Cardiac fibroblast (primary cell): ENCODE data around the gene PRR33.
A peak's percentile ranks its signal among the peaks of the same experiment; 100 is the strongest.
"Not testable (repeated sequence)": the region's sequence is repeated elsewhere in the genome, so short reads cannot be mapped to it uniquely, and the experiment has no call there.

Source experiments
- DNase-seq, 2 donors: peaks; one replicate each; pipeline versions ENCODE4 v3.0.0 to v3.0.0-alpha.2; 2010; ENCODE audit warnings: low read depth in 2 of 2
- H3K4me3 ChIP-seq, 2 donors: replicated peaks in 1 of 2; 1 replicate in 1 of 2; 2 replicates in 1 of 2; pipeline ENCODE4 v1.5.1; 2011; ENCODE audit warnings: low read depth in 2 of 2, low read length in 2 of 2, mild to moderate bottlenecking in 2 of 2, moderate library complexity in 1 of 2
- CTCF ChIP-seq: IDR thresholded peaks from one replicate; pipeline ENCODE4 v1.5.1; 2011; ENCODE audit warnings: low read depth, mild to moderate bottlenecking, low read length, inconsistent platforms

Gene PRR33

GRCh38 chr11:1891831-1892115, at the start of gene PRR33:
Gene PRR33 (minus strand): TSS chr11:1891895. CDS start chr11:1890584, 1,311 bp downstream.
- TF ChIP-seq CTCF = no peak
- H3K4me3 ChIP-seq = no peak within 1 kb of the TSS
- DNase-seq = no peak

DNA sequence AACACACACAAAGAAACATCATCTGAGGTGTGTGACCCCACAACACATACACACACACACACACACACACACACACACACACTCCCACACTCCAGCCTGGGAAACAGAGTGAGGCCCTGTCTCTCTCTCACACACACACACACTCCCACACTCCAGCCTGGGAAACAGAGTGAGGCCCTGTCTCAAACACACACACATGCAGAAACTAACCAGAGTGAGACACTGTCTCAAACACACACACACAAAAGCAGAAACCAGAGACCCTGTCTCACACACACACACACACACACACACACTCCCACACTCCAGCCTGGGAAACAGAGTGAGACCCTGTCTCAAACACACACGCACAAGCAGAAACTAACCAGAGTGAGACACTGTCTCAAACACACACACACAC, 48.1 kb upstream of the PRR33 start:
- not testable (repeated sequence) for H3K4me3 ChIP-seq
- DNase-seq = peak; percentile 23 to 67

DNA sequence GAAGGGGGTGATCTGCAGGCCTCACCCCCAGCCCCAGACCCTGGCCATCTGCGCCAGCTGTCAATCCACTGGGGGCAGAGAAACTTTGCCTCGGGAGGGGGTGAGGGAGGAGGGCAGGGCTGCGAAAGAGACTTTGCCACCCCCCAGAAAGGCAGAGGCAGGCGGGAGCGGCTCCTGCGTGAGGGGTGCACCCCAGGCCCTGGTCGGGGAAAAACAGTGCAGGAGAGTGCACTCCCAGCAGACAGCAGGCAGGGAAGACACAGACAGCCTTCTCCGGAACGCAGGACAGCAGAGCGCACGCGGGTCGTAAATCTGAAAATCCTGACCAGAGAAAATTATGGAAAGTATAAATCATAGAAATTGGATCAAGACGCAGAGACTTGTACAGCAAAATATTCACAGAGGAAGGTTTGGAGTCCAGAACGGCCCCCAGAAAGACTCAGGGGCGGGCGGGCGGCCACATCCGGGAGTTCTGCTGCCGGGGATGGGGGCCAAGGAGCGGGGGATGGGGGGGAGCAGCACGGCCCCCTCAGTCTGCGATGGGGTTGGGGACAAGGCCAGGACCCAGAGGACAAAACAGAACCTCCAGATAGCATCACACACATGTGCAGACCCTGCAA, 47.4 kb upstream of the PRR33 start:
- H3K4me3 ChIP-seq = no peak overlapping the region
- peak in 1 of 2 donors; percentile 11 for DNase-seq
- no peak for TF ChIP-seq CTCF

- no peak for TF ChIP-seq CTCF
- no peak overlapping the region for H3K4me3 ChIP-seq
- DNase-seq = no peak
These were observed 46.8 kb upstream of the PRR33 start for GRCh38 chr11:1938343-1939005.

DNA sequence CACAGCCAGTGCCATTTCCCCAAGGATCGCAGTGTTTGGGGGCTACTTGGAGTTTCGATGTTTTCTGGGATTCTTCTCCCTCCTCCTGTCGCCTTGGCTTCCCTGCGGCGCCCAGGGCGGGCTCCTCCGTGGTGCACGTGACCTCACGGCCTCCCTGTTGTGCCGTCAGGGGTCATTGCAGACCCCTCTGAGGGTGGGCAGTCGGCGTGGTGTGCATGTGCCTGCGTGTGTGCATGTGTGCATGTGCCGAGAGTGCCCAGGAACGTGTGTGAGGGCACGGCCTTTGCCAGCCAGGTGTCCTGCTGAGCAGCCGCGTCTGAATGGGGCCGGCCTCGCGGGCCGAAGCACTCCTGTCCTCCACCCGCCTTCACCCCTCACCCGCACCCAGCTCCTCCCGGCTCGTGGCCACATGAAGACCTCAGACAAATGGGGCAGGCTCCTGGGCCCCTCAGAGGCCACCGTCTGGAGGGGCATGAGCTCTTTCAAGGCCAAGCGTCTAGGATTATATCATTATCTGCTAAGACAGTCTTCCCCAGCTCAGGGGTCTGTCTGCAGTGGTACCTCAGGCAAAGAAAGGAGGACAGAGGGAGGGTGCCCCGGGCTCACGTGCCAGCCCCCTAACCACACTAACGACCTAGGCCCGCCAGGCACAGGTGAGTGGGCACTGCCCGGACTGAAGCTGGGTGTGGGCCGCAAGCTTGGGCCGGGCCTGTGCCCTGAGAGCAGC, 46.1 kb upstream of the PRR33 start:
- TF ChIP-seq CTCF = no peak
- H3K4me3 ChIP-seq = no peak overlapping the region
- no peak for DNase-seq

GRCh38 chr11:1936781-1937615, 45.3 kb upstream of the PRR33 start:
- TF ChIP-seq CTCF = no peak
- DNase-seq = no peak

More at GRCh38 chr11:1936781-1937615, 45.3 kb upstream of the PRR33 start:
- H3K4me3 ChIP-seq = no peak overlapping the region
